ENCODE results near the gene NEIL1. TPM values are rescaled to one million over a fixed set of nuclear protein-coding genes. Genes with fewer than 3 reads are reported as not detected.
A peak's percentile ranks its signal among the peaks of the same experiment; 100 is the strongest.

NEIL1 gene
- total RNA-seq, 1 experiment from 2014 or later: 24.8 TPM

DNA sequence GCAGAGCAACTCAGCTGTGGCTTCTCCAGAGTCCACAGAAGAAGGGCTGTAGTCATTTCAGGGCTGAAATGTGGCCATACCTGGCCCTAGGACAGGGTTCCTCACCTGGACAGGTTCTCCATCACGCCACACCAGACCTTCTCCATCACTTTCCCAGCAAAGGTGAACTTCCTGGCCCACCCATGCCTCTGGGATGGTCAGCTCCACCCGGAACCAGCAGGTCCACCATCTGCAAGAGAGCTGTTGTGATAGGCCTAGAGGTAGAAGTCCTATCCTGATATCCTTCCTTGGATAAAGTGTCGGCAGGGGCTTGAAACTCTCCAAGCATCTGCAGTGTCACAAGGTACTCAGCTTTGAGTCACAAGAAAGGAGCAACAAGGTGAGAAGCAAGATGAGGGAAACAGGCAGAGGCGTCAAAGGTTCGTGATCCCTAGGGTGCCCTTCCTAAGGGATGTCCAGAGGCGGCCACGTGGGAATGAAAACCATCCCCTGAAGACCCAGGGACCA lies 20.6 kb downstream of the NEIL1 start:
- H3K27ac Mint-ChIP-seq: no peak overlapping the region
- ATAC-seq (no peak), DNase-seq (ENCODE audit: low spot score) (no peak)
- peaks cover 35% of the 10 kb centered on the region for H3K36me3 Mint-ChIP-seq
- H3K27me3 Mint-ChIP-seq (ENCODE audit: low read depth): no peaks in the 10 kb centered on the region
- ChIA-PET CTCF (interaction anchor here (0.6 to 2.3 kb wide), 50 partner anchors 8 to 476 kb away, joined by 3 to 40 read pairs (median 5); partner anchors contain the start of genes IMP3, NEIL1, PTPN9 and SIN3A), POLR2A (interaction anchor here (0.5 to 3.1 kb wide), 12 partner anchors 16 to 465 kb away, joined by 3 to 33 read pairs (median 7); partner anchors contain the start of genes IMP3, NEIL1, PTPN9 and SIN3A)
- H3K4me1 Mint-ChIP-seq: peaks cover 18% of the 10 kb centered on the region
- peak overlapping the region; percentile 90 for H3K4me3 Mint-ChIP-seq
- H3K9me3 Mint-ChIP-seq: no peaks in the 10 kb centered on the region
- TF ChIP-seq ZNF232 (CRISPR knock-in tag; IDR thresholded peaks at IDR 0.05): peak; percentile 65; the same call in 1 of the 2 replicates
- TF ChIP-seq, protein P1, sequence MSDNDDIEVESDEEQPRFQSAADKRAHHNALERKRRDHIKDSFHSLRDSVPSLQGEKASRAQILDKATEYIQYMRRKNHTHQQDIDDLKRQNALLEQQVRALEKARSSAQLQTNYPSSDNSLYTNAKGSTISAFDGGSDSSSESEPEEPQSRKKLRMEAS (CRISPR knock-in tag; IDR thresholded peaks at IDR 0.05): peak; percentile 82; the same call in 1 of the 2 replicates
- TF ChIP-seq EMX1 (CRISPR knock-in tag; IDR thresholded peaks at IDR 0.05): no peak

DNA sequence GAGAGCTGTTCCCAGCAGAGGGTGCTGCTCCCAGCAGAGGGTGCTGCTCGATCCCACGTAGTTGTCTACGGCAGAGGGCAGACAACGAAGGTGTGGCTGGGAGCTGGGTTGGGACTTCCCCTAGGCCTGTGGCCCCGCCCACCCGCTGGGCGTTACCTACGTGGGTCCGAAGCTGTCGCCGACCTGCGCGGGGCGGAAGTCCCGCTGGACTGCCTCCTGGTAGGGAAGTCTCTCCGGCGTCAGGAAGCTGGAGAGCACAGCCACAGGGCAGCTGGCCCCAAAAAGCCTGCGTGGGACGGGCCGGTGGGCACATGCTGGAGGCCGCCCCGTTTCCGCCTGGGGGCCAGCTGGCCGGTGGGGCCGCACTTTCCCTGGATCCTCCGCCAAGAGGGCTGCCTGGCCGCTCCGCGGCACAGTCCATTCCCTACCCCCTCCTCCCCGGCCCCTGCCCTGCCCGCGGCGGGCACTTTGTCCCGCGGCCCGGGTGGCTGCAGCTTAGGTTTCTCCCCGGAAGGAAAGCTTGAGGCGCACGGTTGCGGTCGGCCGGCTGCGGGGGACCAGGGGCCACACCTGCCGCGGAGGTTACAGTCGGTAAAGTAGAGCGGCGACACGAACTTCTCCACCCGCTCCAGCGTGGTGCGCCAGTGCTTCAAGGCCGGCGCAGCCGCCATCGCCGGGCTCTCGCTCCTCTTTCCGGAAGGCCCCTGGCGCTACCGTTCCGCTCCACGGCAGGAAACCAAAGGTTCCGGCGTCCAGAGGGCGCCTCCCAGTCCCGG lies 21.3 kb downstream of the NEIL1 start, which contains the start of gene MAN2C1:
TSS of gene MAN2C1 (minus strand) at position 695 of the 776 bp plus-strand sequence. CDS start at position 671, 24 bp downstream.
- DNase-seq (ENCODE audit: low spot score) (peak; percentile 95), ATAC-seq (peak; percentile 90)
- peak within 1 kb of the TSS; percentile 90 for H3K4me3 Mint-ChIP-seq
- peak within 1 kb of the TSS; percentile 96 for H3K27ac Mint-ChIP-seq
- no peaks in the 10 kb centered on the region for H3K9me3 Mint-ChIP-seq
- ChIA-PET POLR2A (interaction anchor here (0.5 to 3.1 kb wide), 16 partner anchors 14 to 466 kb away, joined by 3 to 33 read pairs (median 6); partner anchors contain the start of genes IMP3, NEIL1, PTPN9 and SIN3A), CTCF (interaction anchor here (0.6 to 2.3 kb wide), 62 partner anchors 9 to 475 kb away, joined by 3 to 40 read pairs (median 4); partner anchors contain the start of genes C15orf39, IMP3, NEIL1 and PPCDC)
- H3K36me3 Mint-ChIP-seq: peaks cover 40% of the 10 kb centered on the region
- H3K27me3 Mint-ChIP-seq (ENCODE audit: low read depth): no peaks in the 10 kb centered on the region
- H3K4me1 Mint-ChIP-seq: peaks cover 18% of the 10 kb centered on the region
- TF ChIP-seq, protein P1 (CRISPR knock-in tag; IDR thresholded peaks at IDR 0.05): peak; percentile 12; the same call in 1 of the 2 replicates
- no peak for TF ChIP-seq OVOL2 (CRISPR knock-in tag; IDR thresholded peaks at IDR 0.05; ENCODE audit: borderline replicate concordance)
- TF ChIP-seq NR3C1 (CRISPR knock-in tag; conservative IDR thresholded peaks at IDR 0.05; ENCODE audit: low read depth): no peak
- TF ChIP-seq, protein P2, sequence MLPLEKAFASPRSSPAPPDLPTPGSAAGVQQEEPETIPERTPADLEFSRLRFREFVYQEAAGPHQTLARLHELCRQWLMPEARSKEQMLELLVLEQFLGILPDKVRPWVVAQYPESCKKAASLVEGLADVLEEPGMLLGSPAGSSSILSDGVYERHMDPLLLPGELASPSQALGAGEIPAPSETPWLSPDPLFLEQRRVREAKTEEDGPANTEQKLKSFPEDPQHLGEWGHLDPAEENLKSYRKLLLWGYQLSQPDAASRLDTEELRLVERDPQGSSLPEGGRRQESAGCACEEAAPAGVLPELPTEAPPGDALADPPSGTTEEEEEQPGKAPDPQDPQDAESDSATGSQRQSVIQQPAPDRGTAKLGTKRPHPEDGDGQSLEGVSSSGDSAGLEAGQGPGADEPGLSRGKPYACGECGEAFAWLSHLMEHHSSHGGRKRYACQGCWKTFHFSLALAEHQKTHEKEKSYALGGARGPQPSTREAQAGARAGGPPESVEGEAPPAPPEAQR (CRISPR knock-in tag; IDR thresholded peaks at IDR 0.05): no peak
- TF ChIP-seq ZNF396 (CRISPR knock-in tag; IDR thresholded peaks at IDR 0.05; ENCODE audit: borderline replicate concordance): no peak
- TF ChIP-seq ZNF232 (CRISPR knock-in tag; IDR thresholded peaks at IDR 0.05): no peak
- TF ChIP-seq, protein P3, sequence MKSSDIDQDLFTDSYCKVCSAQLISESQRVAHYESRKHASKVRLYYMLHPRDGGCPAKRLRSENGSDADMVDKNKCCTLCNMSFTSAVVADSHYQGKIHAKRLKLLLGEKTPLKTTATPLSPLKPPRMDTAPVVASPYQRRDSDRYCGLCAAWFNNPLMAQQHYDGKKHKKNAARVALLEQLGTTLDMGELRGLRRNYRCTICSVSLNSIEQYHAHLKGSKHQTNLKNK (CRISPR knock-in tag; IDR thresholded peaks at IDR 0.05): 0 out of 2 replicates have a peak, but pooled peaks have one; percentile 23
- TF ChIP-seq EMX1 (CRISPR knock-in tag; IDR thresholded peaks at IDR 0.05): peak; percentile 75; the same call in 1 of the 2 replicates
- TF ChIP-seq, protein P4, sequence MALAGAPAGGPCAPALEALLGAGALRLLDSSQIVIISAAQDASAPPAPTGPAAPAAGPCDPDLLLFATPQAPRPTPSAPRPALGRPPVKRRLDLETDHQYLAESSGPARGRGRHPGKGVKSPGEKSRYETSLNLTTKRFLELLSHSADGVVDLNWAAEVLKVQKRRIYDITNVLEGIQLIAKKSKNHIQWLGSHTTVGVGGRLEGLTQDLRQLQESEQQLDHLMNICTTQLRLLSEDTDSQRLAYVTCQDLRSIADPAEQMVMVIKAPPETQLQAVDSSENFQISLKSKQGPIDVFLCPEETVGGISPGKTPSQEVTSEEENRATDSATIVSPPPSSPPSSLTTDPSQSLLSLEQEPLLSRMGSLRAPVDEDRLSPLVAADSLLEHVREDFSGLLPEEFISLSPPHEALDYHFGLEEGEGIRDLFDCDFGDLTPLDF (CRISPR knock-in tag; IDR thresholded peaks at IDR 0.05): peak; percentile 77; the same call in 1 of the 2 replicates
- TF ChIP-seq ESRRA (CRISPR knock-in tag; IDR thresholded peaks at IDR 0.05; ENCODE audit: borderline replicate concordance): peak; percentile 78; the same call in 1 of the 2 replicates
- TF ChIP-seq ZNF219 (CRISPR knock-in tag; IDR thresholded peaks at IDR 0.05; ENCODE audit: borderline replicate concordance): no peak
- TF ChIP-seq JAZF1 (CRISPR knock-in tag; IDR thresholded peaks at IDR 0.05): no peak
- no peak; the same call in none of the 2 replicates for TF ChIP-seq FOXP1 (CRISPR knock-in tag; IDR thresholded peaks at IDR 0.05; ENCODE audit: borderline replicate concordance)
- TF ChIP-seq, protein P5, sequence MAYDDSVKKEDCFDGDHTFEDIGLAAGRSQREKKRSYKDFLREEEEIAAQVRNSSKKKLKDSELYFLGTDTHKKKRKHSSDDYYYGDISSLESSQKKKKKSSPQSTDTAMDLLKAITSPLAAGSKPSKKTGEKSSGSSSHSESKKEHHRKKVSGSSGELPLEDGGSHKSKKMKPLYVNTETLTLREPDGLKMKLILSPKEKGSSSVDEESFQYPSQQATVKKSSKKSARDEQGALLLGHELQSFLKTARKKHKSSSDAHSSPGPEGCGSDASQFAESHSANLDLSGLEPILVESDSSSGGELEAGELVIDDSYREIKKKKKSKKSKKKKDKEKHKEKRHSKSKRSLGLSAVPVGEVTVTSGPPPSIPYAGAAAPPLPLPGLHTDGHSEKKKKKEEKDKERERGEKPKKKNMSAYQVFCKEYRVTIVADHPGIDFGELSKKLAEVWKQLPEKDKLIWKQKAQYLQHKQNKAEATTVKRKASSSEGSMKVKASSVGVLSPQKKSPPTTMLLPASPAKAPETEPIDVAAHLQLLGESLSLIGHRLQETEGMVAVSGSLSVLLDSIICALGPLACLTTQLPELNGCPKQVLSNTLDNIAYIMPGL (CRISPR knock-in tag; IDR thresholded peaks at IDR 0.05): peak; percentile 82
- TF ChIP-seq NFATC4 (CRISPR knock-in tag; IDR thresholded peaks at IDR 0.05): peak; percentile 67
- peak; percentile 38; the same call in 1 of the 2 replicates for TF ChIP-seq JUN (CRISPR knock-in tag; IDR thresholded peaks at IDR 0.05)
- TF ChIP-seq PRRX2 (CRISPR knock-in tag; IDR thresholded peaks at IDR 0.05): peak; percentile 89
- TF ChIP-seq TEAD1 (CRISPR knock-in tag; IDR thresholded peaks at IDR 0.05): peak; percentile 16; the same call in 1 of the 2 replicates
- TF ChIP-seq, protein P6, sequence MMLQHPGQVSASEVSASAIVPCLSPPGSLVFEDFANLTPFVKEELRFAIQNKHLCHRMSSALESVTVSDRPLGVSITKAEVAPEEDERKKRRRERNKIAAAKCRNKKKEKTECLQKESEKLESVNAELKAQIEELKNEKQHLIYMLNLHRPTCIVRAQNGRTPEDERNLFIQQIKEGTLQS (CRISPR knock-in tag; conservative IDR thresholded peaks at IDR 0.05): no peak
- TF ChIP-seq, protein P7, sequence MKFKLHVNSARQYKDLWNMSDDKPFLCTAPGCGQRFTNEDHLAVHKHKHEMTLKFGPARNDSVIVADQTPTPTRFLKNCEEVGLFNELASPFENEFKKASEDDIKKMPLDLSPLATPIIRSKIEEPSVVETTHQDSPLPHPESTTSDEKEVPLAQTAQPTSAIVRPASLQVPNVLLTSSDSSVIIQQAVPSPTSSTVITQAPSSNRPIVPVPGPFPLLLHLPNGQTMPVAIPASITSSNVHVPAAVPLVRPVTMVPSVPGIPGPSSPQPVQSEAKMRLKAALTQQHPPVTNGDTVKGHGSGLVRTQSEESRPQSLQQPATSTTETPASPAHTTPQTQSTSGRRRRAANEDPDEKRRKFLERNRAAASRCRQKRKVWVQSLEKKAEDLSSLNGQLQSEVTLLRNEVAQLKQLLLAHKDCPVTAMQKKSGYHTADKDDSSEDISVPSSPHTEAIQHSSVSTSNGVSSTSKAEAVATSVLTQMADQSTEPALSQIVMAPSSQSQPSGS (CRISPR knock-in tag; IDR thresholded peaks at IDR 0.05; ENCODE audit: borderline replicate concordance, low read depth): 0 out of 2 replicates have a peak, but pooled peaks have one; percentile 42
- TF ChIP-seq CBFB (CRISPR knock-in tag; IDR thresholded peaks at IDR 0.05; ENCODE audit: low read depth): 0 out of 2 replicates have a peak, but pooled peaks have one; percentile 77
- TF ChIP-seq CREM (CRISPR knock-in tag; IDR thresholded peaks at IDR 0.05): no peak; the same call in 1 of the 2 replicates
